ENCODE data around the gene IPO9. TPM values are rescaled to one million over a fixed set of nuclear protein-coding genes. Genes with fewer than 3 reads are reported as not detected.

The IPO9 gene
- total RNA-seq, 1 experiment from 2014 or later, result 80.6 TPM

DNA sequence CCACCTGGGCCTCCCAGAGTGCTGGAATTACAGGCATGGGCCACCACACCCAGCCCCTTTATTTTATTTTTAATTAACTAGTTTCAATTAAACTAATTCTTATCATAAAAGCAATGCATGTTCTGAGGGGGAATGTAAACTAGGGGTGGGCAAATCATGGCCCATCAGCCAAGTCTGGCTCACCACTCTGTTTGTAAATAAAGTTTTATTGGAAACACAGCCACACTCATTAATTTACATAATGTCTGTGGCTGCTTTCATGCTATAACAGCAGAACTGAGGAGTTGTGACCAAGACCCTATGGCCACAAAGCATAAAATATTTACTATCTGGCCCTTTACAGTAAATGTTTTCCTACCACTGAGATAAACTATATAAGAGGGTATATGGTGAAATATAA lies 28.7 kb upstream of the IPO9 start (continued):
- TF ChIP-seq, protein P1, sequence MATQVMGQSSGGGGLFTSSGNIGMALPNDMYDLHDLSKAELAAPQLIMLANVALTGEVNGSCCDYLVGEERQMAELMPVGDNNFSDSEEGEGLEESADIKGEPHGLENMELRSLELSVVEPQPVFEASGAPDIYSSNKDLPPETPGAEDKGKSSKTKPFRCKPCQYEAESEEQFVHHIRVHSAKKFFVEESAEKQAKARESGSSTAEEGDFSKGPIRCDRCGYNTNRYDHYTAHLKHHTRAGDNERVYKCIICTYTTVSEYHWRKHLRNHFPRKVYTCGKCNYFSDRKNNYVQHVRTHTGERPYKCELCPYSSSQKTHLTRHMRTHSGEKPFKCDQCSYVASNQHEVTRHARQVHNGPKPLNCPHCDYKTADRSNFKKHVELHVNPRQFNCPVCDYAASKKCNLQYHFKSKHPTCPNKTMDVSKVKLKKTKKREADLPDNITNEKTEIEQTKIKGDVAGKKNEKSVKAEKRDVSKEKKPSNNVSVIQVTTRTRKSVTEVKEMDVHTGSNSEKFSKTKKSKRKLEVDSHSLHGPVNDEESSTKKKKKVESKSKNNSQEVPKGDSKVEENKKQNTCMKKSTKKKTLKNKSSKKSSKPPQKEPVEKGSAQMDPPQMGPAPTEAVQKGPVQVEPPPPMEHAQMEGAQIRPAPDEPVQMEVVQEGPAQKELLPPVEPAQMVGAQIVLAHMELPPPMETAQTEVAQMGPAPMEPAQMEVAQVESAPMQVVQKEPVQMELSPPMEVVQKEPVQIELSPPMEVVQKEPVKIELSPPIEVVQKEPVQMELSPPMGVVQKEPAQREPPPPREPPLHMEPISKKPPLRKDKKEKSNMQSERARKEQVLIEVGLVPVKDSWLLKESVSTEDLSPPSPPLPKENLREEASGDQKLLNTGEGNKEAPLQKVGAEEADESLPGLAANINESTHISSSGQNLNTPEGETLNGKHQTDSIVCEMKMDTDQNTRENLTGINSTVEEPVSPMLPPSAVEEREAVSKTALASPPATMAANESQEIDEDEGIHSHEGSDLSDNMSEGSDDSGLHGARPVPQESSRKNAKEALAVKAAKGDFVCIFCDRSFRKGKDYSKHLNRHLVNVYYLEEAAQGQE (IDR thresholded peaks at IDR 0.05; ENCODE audit: low read depth), result no peak
- TF ChIP-seq, protein P2, sequence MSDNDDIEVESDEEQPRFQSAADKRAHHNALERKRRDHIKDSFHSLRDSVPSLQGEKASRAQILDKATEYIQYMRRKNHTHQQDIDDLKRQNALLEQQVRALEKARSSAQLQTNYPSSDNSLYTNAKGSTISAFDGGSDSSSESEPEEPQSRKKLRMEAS (IDR thresholded peaks at IDR 0.05), result no peak

DNA sequence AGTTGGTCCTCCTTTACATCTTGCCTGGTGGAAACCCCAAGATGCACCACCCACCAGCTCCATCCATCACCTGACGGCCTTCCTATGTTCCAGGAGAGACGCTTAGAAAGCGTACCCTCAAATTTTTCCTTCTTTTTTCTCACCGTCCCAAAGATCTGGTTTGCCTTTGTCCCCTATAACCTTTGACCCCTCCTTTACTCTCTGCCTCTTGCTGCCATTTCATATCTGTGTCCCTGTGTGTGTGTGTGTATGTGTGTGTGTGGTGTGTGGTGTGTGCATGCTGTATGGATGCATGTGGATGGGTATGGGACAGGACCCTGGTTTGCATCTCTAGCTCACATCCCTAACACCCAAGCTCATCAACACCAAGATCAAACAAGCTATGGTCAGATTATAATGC lies 22.2 kb upstream of the IPO9 start:
- H4K20me1 ChIP-seq (ENCODE audit: insufficient read depth), result no peaks in the 10 kb centered on the region
- no peak for ATAC-seq
- H3K4me1 ChIP-seq (ENCODE audit: control insufficient read depth in 1 of 2, insufficient read depth in 2 of 2, low read length in 2 of 2), result no peaks in the 10 kb centered on the region
- H3K27ac ChIP-seq (ENCODE audit: low read depth, low read length), result no peak overlapping the region
- POLR2A ChIA-PET, result no interaction called here
- BruUV-seq (replicated peaks), result no TSS peak
- TF ChIP-seq JUND (IDR thresholded peaks at IDR 0.05) (no peak), FOSL1 (IDR thresholded peaks at IDR 0.05; ENCODE audit: low read depth) (no peak), ZNF274 (IDR thresholded peaks at IDR 0.05; ENCODE audit: low read depth, low read length) (no peak), POLR2A (IDR thresholded peaks at IDR 0.05; ENCODE audit: borderline replicate concordance, extremely low read depth, insufficient read depth, insufficient read length) (no peak), RAD21 (IDR thresholded peaks at IDR 0.05; ENCODE audit: low read depth) (no peak), EZH2phosphoT487 (IDR thresholded peaks at IDR 0.05; ENCODE audit: borderline replicate concordance) (no peak), SIN3A (IDR thresholded peaks at IDR 0.05; ENCODE audit: low read depth) (no peak), ZFX (IDR thresholded peaks at IDR 0.05) (no peak), ELF1 (IDR thresholded peaks at IDR 0.05; ENCODE audit: borderline replicate concordance, low read depth) (no peak), SRF (IDR thresholded peaks at IDR 0.05; ENCODE audit: low read depth) (no peak), CEBPB (IDR thresholded peaks at IDR 0.05; ENCODE audit: low read depth) (no peak), EGR1 (IDR thresholded peaks at IDR 0.05; ENCODE audit: low read depth) (no peak), EZH2 (IDR thresholded peaks at IDR 0.05) (no peak)
- TF ChIP-seq, protein P2 (IDR thresholded peaks at IDR 0.05), result no peak
- TF ChIP-seq, protein P3, sequence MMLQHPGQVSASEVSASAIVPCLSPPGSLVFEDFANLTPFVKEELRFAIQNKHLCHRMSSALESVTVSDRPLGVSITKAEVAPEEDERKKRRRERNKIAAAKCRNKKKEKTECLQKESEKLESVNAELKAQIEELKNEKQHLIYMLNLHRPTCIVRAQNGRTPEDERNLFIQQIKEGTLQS (IDR thresholded peaks at IDR 0.05), result no peak
- TF ChIP-seq, protein P4, sequence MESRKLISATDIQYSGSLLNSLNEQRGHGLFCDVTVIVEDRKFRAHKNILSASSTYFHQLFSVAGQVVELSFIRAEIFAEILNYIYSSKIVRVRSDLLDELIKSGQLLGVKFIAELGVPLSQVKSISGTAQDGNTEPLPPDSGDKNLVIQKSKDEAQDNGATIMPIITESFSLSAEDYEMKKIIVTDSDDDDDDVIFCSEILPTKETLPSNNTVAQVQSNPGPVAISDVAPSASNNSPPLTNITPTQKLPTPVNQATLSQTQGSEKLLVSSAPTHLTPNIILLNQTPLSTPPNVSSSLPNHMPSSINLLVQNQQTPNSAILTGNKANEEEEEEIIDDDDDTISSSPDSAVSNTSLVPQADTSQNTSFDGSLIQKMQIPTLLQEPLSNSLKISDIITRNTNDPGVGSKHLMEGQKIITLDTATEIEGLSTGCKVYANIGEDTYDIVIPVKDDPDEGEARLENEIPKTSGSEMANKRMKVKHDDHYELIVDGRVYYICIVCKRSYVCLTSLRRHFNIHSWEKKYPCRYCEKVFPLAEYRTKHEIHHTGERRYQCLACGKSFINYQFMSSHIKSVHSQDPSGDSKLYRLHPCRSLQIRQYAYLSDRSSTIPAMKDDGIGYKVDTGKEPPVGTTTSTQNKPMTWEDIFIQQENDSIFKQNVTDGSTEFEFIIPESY (IDR thresholded peaks at IDR 0.05; ENCODE audit: extremely low read depth, insufficient replicate concordance, low read length), result no peak
- no peaks in the 10 kb centered on the region for H3K9me2 ChIP-seq (ENCODE audit: insufficient read depth)
- CTCF ChIA-PET, result no interaction called here
- no peaks in the 10 kb centered on the region for H3K79me2 ChIP-seq (ENCODE audit: insufficient read depth, low read length)
- peaks cover 7 to 23% of the 10 kb centered on the region in 2 experiments; a peak in 3 of 4 replicates for H3K36me3 ChIP-seq (ENCODE audit: control insufficient read depth in 1 of 2, insufficient read depth in 2 of 2, low read length in 2 of 2)
- no peak overlapping the region for H2AFZ ChIP-seq (ENCODE audit: low read depth, low read length, poor library complexity, severe bottlenecking)
- no peak overlapping the region for H3K9ac ChIP-seq (ENCODE audit: low read length)
- no peak for DNase-seq (ENCODE audit: low read depth, low spot score)
- intact Hi-C loops (cut with micrococcal nuclease), result no loop called here
- no peaks in the 10 kb centered on the region for H3K27me3 ChIP-seq (ENCODE audit: insufficient read depth, low read length)
- no peak overlapping the region for H3K4me3 ChIP-seq (replicated peaks in 1 of 2; ENCODE audit: low read depth in 1 of 2, low read length in 2 of 2)
- no peaks in the 10 kb centered on the region for H3K9me3 ChIP-seq (ENCODE audit: control insufficient read depth in 1 of 2, insufficient read depth in 1 of 2, low read depth in 1 of 2, low read length in 2 of 2)
- no peak overlapping the region for H3K4me2 ChIP-seq (ENCODE audit: low read length)
- RAD21 ChIA-PET (ENCODE audit: low non-redundant PET in 1 of 2, low total read pairs in 2 of 2, uncharacterized antibody in 2 of 2, unreplicated experiment in 2 of 2), result no interaction called here
